Keratinocyte (primary cell): ENCODE data around the gene TPM2.

ENCODE experiments used
- EZH2 ChIP-seq: IDR thresholded peaks from one replicate; pipeline ENCODE4 v1.6.1; 2012; ENCODE audit warnings: inconsistent platforms, mild to moderate bottlenecking, low read length, moderate library complexity
- TF ChIP-seq, protein P1 (sequence below), 3 experiments: IDR thresholded peaks in 1 of 3; conservative IDR thresholded peaks in 1 of 3; optimal IDR thresholded peaks in 1 of 3; 2 replicates in 2 of 3; 3 replicates in 1 of 3; pipeline versions ENCODE3 to v1.5.1; 2011; ENCODE audit warnings: low read length in 3 of 3, mild to moderate bottlenecking in 3 of 3, moderate library complexity in 2 of 3, control low read depth in 1 of 3, inconsistent platforms in 1 of 3; ENCODE audit not compliant: insufficient read depth in 2 of 3; ENCODE audit errors: extremely low read depth in 1 of 3

DNA sequence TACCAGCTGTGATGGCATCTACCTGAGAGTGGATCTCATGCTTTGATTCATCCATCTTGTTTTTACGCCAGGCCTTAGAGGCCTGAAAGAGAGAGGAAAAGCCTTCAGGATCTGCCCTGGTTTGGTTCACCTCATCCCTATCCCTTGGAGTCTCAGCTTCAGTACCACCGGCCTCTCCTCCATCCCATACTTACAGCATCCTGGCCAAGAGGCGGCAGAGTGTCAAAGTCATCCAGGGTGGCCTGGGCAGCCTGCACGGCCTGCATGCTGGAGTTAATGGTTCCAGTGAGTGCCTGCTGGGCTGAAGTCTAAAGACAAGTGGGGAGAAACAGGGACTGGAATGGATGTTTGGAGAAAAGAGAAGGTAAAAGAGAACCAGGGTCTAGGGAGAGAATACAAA, 29.8 kb upstream of the TPM2 start:
- TF ChIP-seq, protein P1, sequence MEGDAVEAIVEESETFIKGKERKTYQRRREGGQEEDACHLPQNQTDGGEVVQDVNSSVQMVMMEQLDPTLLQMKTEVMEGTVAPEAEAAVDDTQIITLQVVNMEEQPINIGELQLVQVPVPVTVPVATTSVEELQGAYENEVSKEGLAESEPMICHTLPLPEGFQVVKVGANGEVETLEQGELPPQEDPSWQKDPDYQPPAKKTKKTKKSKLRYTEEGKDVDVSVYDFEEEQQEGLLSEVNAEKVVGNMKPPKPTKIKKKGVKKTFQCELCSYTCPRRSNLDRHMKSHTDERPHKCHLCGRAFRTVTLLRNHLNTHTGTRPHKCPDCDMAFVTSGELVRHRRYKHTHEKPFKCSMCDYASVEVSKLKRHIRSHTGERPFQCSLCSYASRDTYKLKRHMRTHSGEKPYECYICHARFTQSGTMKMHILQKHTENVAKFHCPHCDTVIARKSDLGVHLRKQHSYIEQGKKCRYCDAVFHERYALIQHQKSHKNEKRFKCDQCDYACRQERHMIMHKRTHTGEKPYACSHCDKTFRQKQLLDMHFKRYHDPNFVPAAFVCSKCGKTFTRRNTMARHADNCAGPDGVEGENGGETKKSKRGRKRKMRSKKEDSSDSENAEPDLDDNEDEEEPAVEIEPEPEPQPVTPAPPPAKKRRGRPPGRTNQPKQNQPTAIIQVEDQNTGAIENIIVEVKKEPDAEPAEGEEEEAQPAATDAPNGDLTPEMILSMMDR (optimal IDR thresholded peaks at IDR 0.05 in 1 of 3, IDR thresholded peaks at IDR 0.05 in 1 of 3, conservative IDR thresholded peaks at IDR 0.05 in 1 of 3; ENCODE audit: extremely low read depth in 1 of 3, insufficient read depth in 2 of 3, low read length in 3 of 3): no peak
- TF ChIP-seq EZH2: no peak
